Retinal pigment epithelial cell (primary cell): ENCODE measurements around the gene TMPRSS13.

Experiments used
- DNase-seq: peaks from one replicate; pipeline ENCODE4 v3.0.0-alpha.2; 2010; ENCODE audit warnings: low read depth
- H3K4me3 ChIP-seq: 2 replicates; pipeline ENCODE4 v1.5.1; 2011; ENCODE audit warnings: mild to moderate bottlenecking, low read length, control low read depth, moderate library complexity
- CTCF ChIP-seq: conservative IDR thresholded peaks from 2 replicates; pipeline ENCODE4 v1.5.1; 2011; ENCODE audit warnings: low read depth, low read length, control low read depth, inconsistent platforms

The TMPRSS13 gene

GRCh38 chr11:117923275-117923674, 5.9 kb downstream of the TMPRSS13 start:
- no peak overlapping the region for H3K4me3 ChIP-seq
- DNase-seq, result no peak
- no peak for TF ChIP-seq CTCF

- no peak for DNase-seq
- no peak overlapping the region for H3K4me3 ChIP-seq
- no peak for TF ChIP-seq CTCF
Measured at GRCh38 chr11:117921893-117922292, 7.3 kb downstream of the TMPRSS13 start.

GRCh38 chr11:117921456-117921855, 7.7 kb downstream of the TMPRSS13 start:
- no peak for TF ChIP-seq CTCF
- H3K4me3 ChIP-seq, result no peak overlapping the region

GRCh38 chr11:117919781-117920221, 9.4 kb downstream of the TMPRSS13 start:
- TF ChIP-seq CTCF, result no peak
- H3K4me3 ChIP-seq, result no peak overlapping the region
- no peak for DNase-seq

More at GRCh38 chr11:117921456-117921855, 7.7 kb downstream of the TMPRSS13 start:
- DNase-seq, result no peak

- no peak for TF ChIP-seq CTCF
- no peak for DNase-seq
- no peak overlapping the region for H3K4me3 ChIP-seq
Measured at GRCh38 chr11:117919341-117919740, 9.9 kb downstream of the TMPRSS13 start.

- no peak for TF ChIP-seq CTCF
- no peak for DNase-seq
- no peak overlapping the region for H3K4me3 ChIP-seq
Measured at GRCh38 chr11:117918366-117919255, 10.6 kb downstream of the TMPRSS13 start.

- DNase-seq, result no peak
Measured at GRCh38 chr11:117917591-117918151, 11.5 kb downstream of the TMPRSS13 start.

More at GRCh38 chr11:117917591-117918151, 11.5 kb downstream of the TMPRSS13 start:
- no peak overlapping the region for H3K4me3 ChIP-seq
- no peak for TF ChIP-seq CTCF
